ENCODE measurements around the gene CUL5. TPM values are rescaled to one million over a fixed set of nuclear protein-coding genes. Genes with fewer than 3 reads are reported as not detected.
"Not testable (repeated sequence)": the region's sequence is repeated elsewhere in the genome, so short reads cannot be mapped to it uniquely, and the experiment has no call there.

Gene CUL5
- total and polyA plus RNA-seq, 2 experiments from 2014 or later = 32.5 to 58.1 TPM

DNA sequence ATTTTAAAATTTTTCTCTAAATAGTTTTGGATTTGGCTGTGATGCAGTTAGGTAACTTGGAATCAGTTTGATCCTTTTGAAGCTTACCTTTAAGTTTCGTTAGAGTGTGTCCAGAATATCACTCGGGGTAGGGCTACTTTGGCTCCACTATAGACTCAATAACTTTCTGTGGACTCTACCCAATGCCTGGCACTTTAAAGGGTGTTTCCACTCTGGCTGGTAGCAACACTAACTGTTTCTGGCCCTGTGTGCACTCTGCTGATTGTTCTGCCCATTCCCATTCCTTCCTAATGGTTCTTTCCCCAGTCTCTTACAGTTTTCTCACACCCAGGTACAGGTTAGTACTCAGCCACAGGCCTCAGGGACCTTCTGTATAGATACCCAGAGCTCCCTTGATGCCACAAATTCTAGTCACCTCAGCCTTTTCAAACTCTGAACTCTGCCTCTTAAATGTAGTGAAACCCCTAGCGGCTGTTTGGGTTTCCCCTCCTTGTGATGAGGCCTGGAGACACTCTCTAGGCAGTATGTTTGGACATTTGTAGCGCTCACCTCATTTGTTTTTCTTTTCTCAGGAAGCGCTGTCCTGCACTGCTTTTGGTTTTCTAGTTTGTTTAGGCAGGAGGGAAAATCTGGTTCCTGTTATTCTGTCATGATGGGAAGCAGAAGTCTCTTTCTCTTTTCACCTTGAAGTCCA lies 16.8 kb downstream of the CUL5 start:
- Histone ChIP-seq H3K4me1 (ENCODE audit: low read depth) (no peaks in the 10 kb centered on the region), H3K27ac (peak overlapping the region; percentile 44), H3K27me3 (no peaks in the 10 kb centered on the region), H3K4me3 (no peak overlapping the region), H3K36me3 (no peaks in the 10 kb centered on the region), H3K9me3 (ENCODE audit: low read depth) (no peaks in the 10 kb centered on the region)
- DNase-seq (ENCODE audit: low read depth in 1 of 2, low spot score in 1 of 2) = no peak
- no peak for TF ChIP-seq CTCF (IDR thresholded peaks at IDR 0.05; ENCODE audit: low read depth, low read length)

DNA sequence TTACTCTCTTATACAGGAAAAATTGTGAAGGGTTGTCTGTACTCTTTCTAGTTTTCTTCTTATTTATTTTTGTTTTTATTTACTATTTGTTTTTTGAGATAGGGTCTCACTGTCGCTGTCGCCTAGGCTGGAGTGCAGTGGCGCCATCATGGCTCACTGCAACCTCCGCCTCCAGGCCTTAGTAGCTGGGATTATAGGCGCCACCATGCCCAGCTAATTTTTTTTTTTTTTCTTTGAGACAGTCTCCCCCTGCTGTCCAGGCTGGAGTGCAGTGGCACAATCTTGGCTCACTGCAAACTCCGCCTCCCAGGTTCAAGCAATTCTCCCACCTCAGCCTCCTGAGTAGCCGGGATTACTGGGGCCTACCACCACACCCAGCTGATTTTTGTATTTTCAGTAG lies 18.4 kb downstream of the CUL5 start:
- no peak for DNase-seq (ENCODE audit: low read depth in 1 of 2, low spot score in 1 of 2)
- TF ChIP-seq CTCF (IDR thresholded peaks at IDR 0.05; ENCODE audit: low read depth, low read length) = no peak
- no peaks in the 10 kb centered on the region for H3K36me3 ChIP-seq

GRCh38 chr11:108028822-108029441 lies 20.2 kb downstream of the CUL5 start:
- H3K36me3 ChIP-seq; H3K27ac ChIP-seq; DNase-seq (ENCODE audit: low read depth in 1 of 2, low spot score in 1 of 2); H3K4me1 ChIP-seq (ENCODE audit: low read depth); H3K9me3 ChIP-seq (ENCODE audit: low read depth); H3K4me3 ChIP-seq; H3K27me3 ChIP-seq: not testable (repeated sequence)

More for the DNA sequence above, 18.4 kb downstream of the CUL5 start:
- H3K4me1 ChIP-seq (ENCODE audit: low read depth) = no peaks in the 10 kb centered on the region
- no peaks in the 10 kb centered on the region for H3K27me3 ChIP-seq
- no peak overlapping the region for H3K4me3 ChIP-seq
- H3K9me3 ChIP-seq (ENCODE audit: low read depth) = no peaks in the 10 kb centered on the region
- no peak overlapping the region for H3K27ac ChIP-seq

GRCh38 chr11:108031604-108032003 lies 22.9 kb downstream of the CUL5 start:
- not testable (repeated sequence) for H3K4me1 ChIP-seq (ENCODE audit: low read depth); H3K27me3 ChIP-seq; DNase-seq (ENCODE audit: low read depth in 1 of 2, low spot score in 1 of 2); H3K4me3 ChIP-seq; H3K27ac ChIP-seq; H3K36me3 ChIP-seq; H3K9me3 ChIP-seq (ENCODE audit: low read depth)

- Histone ChIP-seq H3K36me3 (no peaks in the 10 kb centered on the region), H3K9me3 (ENCODE audit: low read depth) (no peaks in the 10 kb centered on the region), H3K27me3 (no peaks in the 10 kb centered on the region), H3K4me3 (no peak overlapping the region), H3K4me1 (ENCODE audit: low read depth) (no peaks in the 10 kb centered on the region), H3K27ac (no peak overlapping the region)
- no peak for TF ChIP-seq CTCF (IDR thresholded peaks at IDR 0.05; ENCODE audit: low read depth, low read length)
- no peak for DNase-seq (ENCODE audit: low read depth in 1 of 2, low spot score in 1 of 2)
These were observed 24.1 kb downstream of the CUL5 start for GRCh38 chr11:108032800-108033199.

DNA sequence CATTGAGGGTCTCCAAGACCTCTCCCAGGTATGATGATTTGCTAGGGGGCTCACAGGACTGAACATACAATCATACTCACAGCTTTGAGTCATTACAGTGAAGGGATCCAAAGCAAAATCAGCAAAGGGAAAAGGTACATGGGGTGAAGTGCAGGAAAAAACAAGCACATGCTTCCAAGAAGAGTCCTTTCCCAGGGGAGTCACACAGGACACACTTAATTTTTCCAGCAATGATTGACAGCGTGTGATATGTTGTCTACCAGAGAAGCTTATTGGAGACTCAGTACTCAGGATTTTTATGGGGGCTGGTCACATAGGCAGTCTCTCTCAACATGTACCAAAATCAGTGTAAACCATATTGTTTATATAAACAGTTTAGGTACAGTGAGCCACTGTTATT lies 25.3 kb downstream of the CUL5 start:
- Histone ChIP-seq H3K4me3 (no peak overlapping the region), H3K27ac (peak overlapping the region; percentile 32), H3K27me3 (no peaks in the 10 kb centered on the region), H3K4me1 (ENCODE audit: low read depth) (no peaks in the 10 kb centered on the region), H3K36me3 (no peaks in the 10 kb centered on the region), H3K9me3 (ENCODE audit: low read depth) (no peaks in the 10 kb centered on the region)
- no peak for TF ChIP-seq CTCF (IDR thresholded peaks at IDR 0.05; ENCODE audit: low read depth, low read length)
- no peak for DNase-seq (ENCODE audit: low read depth in 1 of 2, low spot score in 1 of 2)

All from cardiac muscle cell (in vitro differentiated cells and primary cell).